ENCODE data around the gene TRIM16. TPM values are rescaled to one million over a fixed set of nuclear protein-coding genes. Genes with fewer than 3 reads are reported as not detected.

The TRIM16 gene
- total and polyA plus RNA-seq, 2 of the 13 experiments (the other 11 are each of a cell fraction or from before 2014, with no cell fraction given) = 12.3 to 23.4 TPM

DNA sequence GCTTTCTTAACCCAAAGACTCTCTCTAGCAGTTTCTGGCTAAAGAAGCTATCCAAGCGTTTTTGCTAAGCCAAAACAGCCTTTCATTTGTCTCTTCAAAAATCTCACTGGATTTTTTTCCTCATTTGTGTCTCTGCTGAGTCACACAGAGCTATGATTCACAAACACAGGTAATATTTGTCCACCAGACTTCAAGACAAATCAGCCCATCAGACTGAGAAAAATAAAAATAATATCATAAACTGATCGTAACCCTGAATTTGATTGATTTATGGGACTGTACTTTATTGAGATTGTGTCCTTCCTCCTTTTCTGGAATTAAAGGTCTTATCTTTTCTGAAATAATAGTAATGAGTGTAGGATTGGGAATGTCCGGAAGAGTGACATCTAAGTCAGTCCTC, 25.8 kb downstream of the TRIM16 start:
- no peak for DNase-seq (ENCODE audit: low spot score)
- no peak overlapping the region for H3K9ac ChIP-seq (ENCODE audit: insufficient read depth, low read depth, low read length)
- no peaks in the 10 kb centered on the region for H3K9me3 ChIP-seq (ENCODE audit: low read length)
- no peaks in the 10 kb centered on the region for H4K20me1 ChIP-seq (ENCODE audit: insufficient read depth, low read length)
- ATAC-seq = no peak
- H3K27ac ChIP-seq (ENCODE audit: extremely low read length, insufficient read depth, low read length) = no peak overlapping the region
- FAIRE-seq = no peak
- intact Hi-C loops (cut with micrococcal nuclease; ENCODE audit: unreplicated experiment) = no loop called here
- H3K4me1 ChIP-seq (ENCODE audit: insufficient read depth, low read length) = no peaks in the 10 kb centered on the region
- 90% methylated on average over 3 of the region's 3 CpGs for whole genome bisulfite sequencing (ENCODE audit: low lambda C conversion rate)
- ChIA-PET POLR2A (no interaction called here), CTCF (ENCODE audit: low intra/inter-chr PET ratio, low total read pairs) (no interaction called here)
- no peak overlapping the region for H3K4me3 ChIP-seq (replicated peaks in 1 of 3; ENCODE audit: insufficient read depth in 1 of 3, low read depth in 2 of 3, low read length in 3 of 3)
- no TSS peak for BruUV-seq (replicated peaks)
- H3K27me3 ChIP-seq (ENCODE audit: control insufficient read depth in 1 of 2, insufficient read depth in 2 of 2, low read length in 2 of 2) = no peaks in the 10 kb centered on the region
- no peaks in the 10 kb centered on the region for H3K79me2 ChIP-seq (ENCODE audit: insufficient read depth, low read length)
- TF ChIP-seq, protein P1, sequence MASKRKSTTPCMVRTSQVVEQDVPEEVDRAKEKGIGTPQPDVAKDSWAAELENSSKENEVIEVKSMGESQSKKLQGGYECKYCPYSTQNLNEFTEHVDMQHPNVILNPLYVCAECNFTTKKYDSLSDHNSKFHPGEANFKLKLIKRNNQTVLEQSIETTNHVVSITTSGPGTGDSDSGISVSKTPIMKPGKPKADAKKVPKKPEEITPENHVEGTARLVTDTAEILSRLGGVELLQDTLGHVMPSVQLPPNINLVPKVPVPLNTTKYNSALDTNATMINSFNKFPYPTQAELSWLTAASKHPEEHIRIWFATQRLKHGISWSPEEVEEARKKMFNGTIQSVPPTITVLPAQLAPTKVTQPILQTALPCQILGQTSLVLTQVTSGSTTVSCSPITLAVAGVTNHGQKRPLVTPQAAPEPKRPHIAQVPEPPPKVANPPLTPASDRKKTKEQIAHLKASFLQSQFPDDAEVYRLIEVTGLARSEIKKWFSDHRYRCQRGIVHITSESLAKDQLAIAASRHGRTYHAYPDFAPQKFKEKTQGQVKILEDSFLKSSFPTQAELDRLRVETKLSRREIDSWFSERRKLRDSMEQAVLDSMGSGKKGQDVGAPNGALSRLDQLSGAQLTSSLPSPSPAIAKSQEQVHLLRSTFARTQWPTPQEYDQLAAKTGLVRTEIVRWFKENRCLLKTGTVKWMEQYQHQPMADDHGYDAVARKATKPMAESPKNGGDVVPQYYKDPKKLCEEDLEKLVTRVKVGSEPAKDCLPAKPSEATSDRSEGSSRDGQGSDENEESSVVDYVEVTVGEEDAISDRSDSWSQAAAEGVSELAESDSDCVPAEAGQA (IDR thresholded peaks at IDR 0.05; ENCODE audit: low read depth) = no peak
- TF ChIP-seq, protein P1 (CRISPR knock-in tag; IDR thresholded peaks at IDR 0.05; ENCODE audit: borderline replicate concordance) = no peak
- no peak for TF ChIP-seq ZNF44 (CRISPR knock-in tag; IDR thresholded peaks at IDR 0.05)
- H3K4me2 ChIP-seq (ENCODE audit: low read depth, low read length) = no peak overlapping the region
- H3K36me3 ChIP-seq (replicated peaks in 1 of 2; ENCODE audit: control insufficient read depth in 1 of 2, insufficient read depth in 2 of 2, low read length in 2 of 2) = peaks cover 0 to 10% of the 10 kb centered on the region in 2 experiments; a peak in 2 of 5 replicates
- in situ Hi-C loops (cut with HindIII; ENCODE audit: extremely low pct_ligation_motif_present, low pct_unique_long_range_greater_than_20kb) = no loop called here
- H2AFZ ChIP-seq (ENCODE audit: low read length) = no peak overlapping the region
